Lung (tissue), 12 donors: ENCODE measurements around the gene DEPDC5. TPM values are rescaled to one million over a fixed set of nuclear protein-coding genes. Genes with fewer than 3 reads are reported as not detected.

Source experiments
- ATAC-seq: fragments of 200-7000 bp; cut with Tn5 transposase; one replicate; pipeline ENCODE4 v1.9.1; 2020; ENCODE audit warnings: moderate number of reproducible peaks; ENCODE audit not compliant: insufficient read depth, low FRiP score
- DNase-seq, 3 donors: peaks; one replicate each; pipeline ENCODE4 v3.0.0-alpha.2; 2013 to 2017
- H3K27ac ChIP-seq, 2 donors: one replicate each; pipeline ENCODE4 v1.5.1; 2013; ENCODE audit warnings: mild to moderate bottlenecking in 2 of 2, moderate library complexity in 2 of 2, control low read depth in 1 of 2, inconsistent platforms in 1 of 2, low read depth in 1 of 2, low read length in 1 of 2
- H3K27me3 ChIP-seq, 3 donors: one replicate each; pipeline ENCODE4 v1.5.1; 2013; ENCODE audit warnings: low read length in 2 of 3; ENCODE audit not compliant: control insufficient read depth in 3 of 3, insufficient read depth in 3 of 3
- H3K36me3 ChIP-seq, 4 donors: one replicate each; pipeline ENCODE4 v1.5.1; 2013; ENCODE audit warnings: low read length in 4 of 4, mild to moderate bottlenecking in 1 of 4, moderate library complexity in 1 of 4; ENCODE audit not compliant: control insufficient read depth in 4 of 4, insufficient read depth in 4 of 4
- H3K4me1 ChIP-seq, 5 donors: one replicate each; pipeline ENCODE4 v1.5.1; 2013; ENCODE audit warnings: low read length in 5 of 5, mild to moderate bottlenecking in 2 of 5, moderate library complexity in 1 of 5; ENCODE audit not compliant: control insufficient read depth in 5 of 5, insufficient read depth in 5 of 5
- H3K4me3 ChIP-seq: one replicate; pipeline ENCODE4 v1.5.1; 2013; ENCODE audit warnings: mild to moderate bottlenecking, control low read depth, moderate library complexity
- H3K9ac ChIP-seq, 2 donors: one replicate each; pipeline ENCODE4 v1.5.1; 2013; ENCODE audit warnings: low read length in 2 of 2, control low read depth in 1 of 2; ENCODE audit not compliant: insufficient read depth in 1 of 2
- H3K9me3 ChIP-seq, 4 donors: one replicate each; pipeline ENCODE4 v1.5.1; 2013; ENCODE audit warnings: low read length in 3 of 4, mild to moderate bottlenecking in 1 of 4, moderate library complexity in 1 of 4; ENCODE audit not compliant: control insufficient read depth in 4 of 4, insufficient read depth in 3 of 4
- CTCF ChIP-seq: IDR thresholded peaks from 2 replicates; pipeline ENCODE4 v1.5.1; 2012; ENCODE audit warnings: mild to moderate bottlenecking; ENCODE audit errors: control extremely low read depth, extremely low read depth
- WGBS, 2 donors: extraction: QIAGEN DNeasy Blood & Tissue Kit; methylation state at CpG; one replicate each; pipeline ENCODE4 v1.1.7; 2013; 5-methylcytosine and 5-hydroxymethylcytosine counted together
- polyA plus RNA-seq, 2 donors: library from polyadenylated mRNA; stranded (reverse); fragments of 200-250 nt; gene quantifications; one replicate each; pipeline ENCODE4 v1.2.1, GENCODE V29; 2013
- total RNA-seq, 2 donors: library from RNA; depleted of rRNA in 1 of 2; stranded (reverse); fragments of >200 nt in 1 of 2; gene quantifications; one replicate each; pipeline ENCODE4 v1.2.1, GENCODE V29; 2014 to 2021
- donor health status: control.
- donor health status: control.
- donor health status: Bipolar disorder and iron deficiency.
- donor health status: healthy.
- donor health status: DM: yes; HTN: yes; CAD: no.

DEPDC5 gene
- total and polyA plus RNA-seq, 4 donors = 6.6 to 29.0 (median 16.3) TPM

DNA sequence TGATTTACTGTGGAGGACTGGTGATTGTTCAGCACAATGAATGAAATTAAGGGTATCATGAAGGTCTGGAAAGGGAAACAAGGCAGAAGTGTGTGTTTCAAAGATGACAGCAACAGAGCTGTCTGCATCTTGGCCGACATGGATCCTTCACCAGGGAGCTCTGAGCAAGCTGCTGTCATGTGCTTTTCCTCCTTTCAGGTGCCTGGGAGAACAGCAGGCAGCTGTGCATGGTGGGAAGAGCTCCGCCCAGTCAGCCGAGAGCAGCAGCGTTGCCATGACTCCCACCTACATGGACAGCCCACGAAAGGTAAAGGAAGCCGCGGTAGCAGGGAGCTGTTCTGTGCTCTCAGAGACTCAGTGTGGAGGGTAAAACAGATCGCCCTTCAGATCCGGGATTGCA lies 103.4 kb downstream of the DEPDC5 start:
- Histone ChIP-seq H3K4me1 (no peaks in the 10 kb centered on the region), H3K9me3 (no peaks in the 10 kb centered on the region), H3K9ac (no peak overlapping the region), H3K4me3 (no peak overlapping the region), H3K27ac (no peak overlapping the region), H3K36me3 (peaks cover 14 to 32% (median 22%) of the 10 kb centered on the region in 4 donors), H3K27me3 (no peaks in the 10 kb centered on the region)
- no peak for TF ChIP-seq CTCF
- no peak for ATAC-seq
- peak; percentile 13 to 57 (median 40) for DNase-seq
- WGBS, 2 donors = 72 to 82% methylated on average over 9 of the region's 9 CpGs

DNA sequence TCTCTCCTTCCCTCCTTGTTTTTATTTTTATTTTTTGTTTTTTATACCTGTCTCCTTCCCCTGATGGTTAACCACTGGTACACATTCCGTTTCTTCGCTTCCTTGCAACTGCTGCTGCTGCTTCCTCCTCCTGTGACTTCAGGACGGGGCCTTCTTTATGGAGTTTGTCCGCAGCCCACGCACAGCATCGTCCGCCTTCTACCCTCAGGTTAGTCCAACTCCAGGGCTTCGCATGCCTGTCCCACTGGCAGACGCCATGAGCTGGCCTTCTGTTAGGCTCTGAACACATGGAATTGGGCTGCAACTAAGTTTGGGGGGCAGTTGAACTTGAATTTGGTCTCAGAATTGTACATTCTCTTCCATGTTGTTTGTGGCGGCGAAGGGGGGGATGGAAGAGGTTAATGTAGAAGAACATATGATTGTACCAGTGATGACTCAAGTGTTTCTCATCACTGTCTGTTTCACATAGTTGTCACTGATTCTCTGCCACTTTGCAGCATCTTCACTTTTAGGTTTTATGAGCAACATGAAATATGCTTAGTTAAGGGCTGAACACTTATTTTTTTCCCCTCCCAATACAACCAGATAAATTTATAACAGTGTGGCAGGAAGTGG lies 107.5 kb downstream of the DEPDC5 start:
- Histone ChIP-seq H3K9me3 (no peaks in the 10 kb centered on the region), H3K36me3 (peaks cover 14 to 26% (median 18%) of the 10 kb centered on the region in 4 donors), H3K27me3 (no peaks in the 10 kb centered on the region), H3K4me3 (no peak overlapping the region), H3K27ac (no peak overlapping the region), H3K4me1 (no peaks in the 10 kb centered on the region), H3K9ac (no peak overlapping the region)
- TF ChIP-seq CTCF = no peak
- ATAC-seq = no peak
- 95 to 96% methylated on average over 11 of the region's 11 CpGs for WGBS, 2 donors
- no peak for DNase-seq

GRCh38 chr22:31866918-31867317 lies 113.1 kb downstream of the DEPDC5 start:
- H3K36me3 ChIP-seq = peaks cover 10 to 23% (median 16%) of the 10 kb centered on the region in 4 donors
- TF ChIP-seq CTCF = no peak
- 69 to 96% methylated on average over 4 of the region's 4 CpGs for WGBS, 2 donors
- no peak overlapping the region for H3K27ac ChIP-seq
- no peaks in the 10 kb centered on the region for H3K4me1 ChIP-seq
- H3K9me3 ChIP-seq = no peaks in the 10 kb centered on the region
- no peak overlapping the region for H3K9ac ChIP-seq
- H3K27me3 ChIP-seq = no peaks in the 10 kb centered on the region
- ATAC-seq (no peak), DNase-seq (no peak)
- H3K4me3 ChIP-seq = no peak overlapping the region
